Measurements from ENCODE around the gene AOAH.

The AOAH gene

DNA sequence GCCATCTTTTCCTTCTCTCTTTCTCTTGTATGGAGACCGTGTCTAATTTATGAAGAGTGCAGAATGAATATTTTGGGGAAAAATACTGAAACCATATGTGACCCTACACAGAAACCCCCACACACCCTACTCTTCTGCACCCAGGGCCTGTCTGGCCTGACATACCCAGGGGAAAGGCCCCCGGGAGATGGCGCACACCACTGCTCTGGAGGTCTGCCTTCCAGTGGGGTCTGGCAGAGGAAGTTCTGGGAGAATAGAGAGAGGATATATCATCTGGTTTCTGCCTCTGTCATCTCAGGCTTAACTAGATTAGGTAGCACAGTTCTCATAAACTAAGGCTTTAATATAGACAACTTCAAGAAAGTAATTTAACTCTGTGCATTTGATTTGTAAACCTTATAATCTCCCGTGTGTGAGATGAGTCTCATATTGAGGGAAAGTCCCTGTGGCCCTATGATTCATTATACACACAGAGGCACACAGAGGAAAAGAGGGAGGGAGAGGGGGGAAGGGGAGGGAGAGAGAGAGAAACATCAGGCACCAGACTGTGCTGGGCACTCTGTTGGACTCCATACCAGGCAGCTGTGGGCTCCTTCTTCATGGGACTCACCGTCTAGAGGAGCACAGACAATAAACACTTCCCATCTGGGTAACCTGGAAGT is 123.3 kb downstream of the AOAH start:
- DNase-seq (ENCODE audit: low read depth), result peak; percentile 46

DNA sequence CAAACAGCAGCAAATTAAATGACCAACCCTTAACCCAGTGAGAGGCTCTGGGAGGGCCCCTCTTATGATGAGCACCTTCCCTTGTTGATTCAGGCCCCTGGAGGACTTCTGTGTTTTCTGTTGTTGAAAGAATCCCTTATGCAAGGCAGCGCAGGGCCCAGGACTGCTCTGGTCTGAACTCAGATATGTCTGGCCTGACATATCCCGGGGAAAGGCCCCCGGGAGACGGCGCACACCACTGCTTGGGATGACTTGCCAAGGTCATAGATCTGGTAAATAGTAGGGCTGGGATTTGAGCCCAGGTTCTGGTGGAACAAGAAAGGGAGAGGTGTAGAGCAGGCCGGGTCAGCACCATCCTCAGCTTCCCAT is 124.0 kb downstream of the AOAH start:
- DNase-seq (ENCODE audit: low read depth), result no peak

DNA sequence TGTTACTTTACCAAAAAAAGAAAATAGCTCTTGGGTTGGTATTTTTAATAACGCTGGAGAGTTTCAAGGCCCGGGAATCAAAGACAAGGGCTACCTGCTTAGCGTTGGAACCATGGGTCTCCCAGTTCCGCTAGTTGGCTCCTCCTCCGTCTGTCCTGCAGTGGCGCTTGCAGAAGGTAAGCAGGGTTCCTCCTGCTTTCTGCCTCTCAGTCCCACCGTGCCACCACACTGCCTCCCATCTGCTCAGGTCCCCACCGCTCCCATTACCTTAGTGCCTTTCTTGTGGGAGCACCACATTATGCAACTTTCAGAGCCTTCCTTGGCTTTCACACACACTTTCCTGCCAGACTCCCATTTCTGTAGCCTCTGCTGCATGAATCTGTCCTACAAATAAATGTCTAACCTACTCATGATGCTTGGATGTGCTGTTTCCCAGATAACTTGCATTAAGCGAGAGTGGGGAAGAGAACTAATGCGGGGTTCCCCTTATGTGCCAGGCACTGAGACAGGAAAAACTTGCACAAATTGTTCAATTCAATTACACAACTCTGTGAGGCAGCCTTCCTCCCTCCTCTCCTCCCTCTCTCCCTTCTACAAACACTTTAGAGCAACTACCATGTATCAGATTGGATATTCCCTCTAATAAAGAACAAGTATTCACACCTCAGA is 124.5 kb downstream of the AOAH start:
- no peak for DNase-seq (ENCODE audit: low read depth)

DNA sequence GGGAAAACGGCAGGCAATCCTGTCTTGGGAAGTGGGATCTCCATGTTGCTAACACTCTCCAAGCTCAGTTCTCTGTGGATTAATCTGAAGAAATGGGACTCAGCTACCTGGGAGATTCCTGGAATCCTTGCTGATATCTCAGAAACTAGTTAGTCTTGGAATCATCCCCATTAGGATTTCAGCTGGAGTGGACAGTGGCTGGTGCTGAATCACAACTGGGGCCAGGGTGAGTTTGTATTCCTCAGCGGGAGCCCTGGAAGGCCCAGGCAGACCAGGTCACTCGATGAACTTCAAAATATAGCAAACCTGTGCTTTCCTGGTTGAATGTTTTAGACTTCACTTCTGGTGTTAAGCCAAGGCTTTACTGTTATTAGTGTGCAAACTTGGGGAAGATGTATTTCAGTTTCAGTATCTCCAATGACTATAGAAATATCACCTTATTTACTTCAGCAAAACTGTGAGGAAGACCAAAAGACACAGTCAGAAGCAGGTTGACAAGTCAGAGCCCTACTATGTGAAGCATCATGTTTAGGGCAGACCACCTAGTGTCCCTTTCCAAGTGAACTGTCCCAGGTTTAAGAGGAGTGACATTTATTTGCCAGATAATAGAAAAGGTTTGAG is 126.1 kb downstream of the AOAH start:
- peak; percentile 24 for DNase-seq (ENCODE audit: low read depth)

DNA sequence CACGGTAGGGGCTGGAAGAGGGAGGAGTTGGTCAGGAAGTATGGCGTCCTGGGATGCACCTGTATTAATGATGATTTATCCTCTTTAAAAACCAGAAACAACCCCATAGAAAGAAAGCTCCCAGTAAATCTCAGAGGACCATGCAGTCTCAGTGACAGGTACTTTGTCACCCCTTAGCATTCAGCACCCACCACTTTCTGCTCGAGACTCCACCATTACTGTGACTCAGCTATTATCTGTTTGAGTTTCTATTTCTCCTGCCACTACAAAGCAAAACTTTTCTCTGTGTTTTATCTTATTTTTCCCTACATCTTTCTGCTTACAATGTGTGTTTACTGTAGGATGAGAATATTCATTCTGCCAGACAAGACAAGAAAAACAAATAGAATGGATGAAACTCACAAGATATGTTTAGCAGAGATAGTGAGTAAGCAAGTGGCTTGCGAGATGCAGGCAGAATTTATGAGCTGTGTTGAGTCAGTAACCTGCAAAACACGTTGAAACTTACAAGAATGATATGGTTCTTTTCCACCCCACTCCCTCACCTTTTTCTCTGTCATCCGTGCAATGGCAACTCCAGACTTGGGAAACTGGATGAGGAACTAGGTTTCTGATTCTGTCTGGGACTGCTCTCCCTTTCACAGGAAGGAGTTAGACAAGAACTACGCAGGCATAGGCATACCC is 127.1 kb downstream of the AOAH start:
- peak; percentile 64 for DNase-seq (ENCODE audit: low read depth)

DNA sequence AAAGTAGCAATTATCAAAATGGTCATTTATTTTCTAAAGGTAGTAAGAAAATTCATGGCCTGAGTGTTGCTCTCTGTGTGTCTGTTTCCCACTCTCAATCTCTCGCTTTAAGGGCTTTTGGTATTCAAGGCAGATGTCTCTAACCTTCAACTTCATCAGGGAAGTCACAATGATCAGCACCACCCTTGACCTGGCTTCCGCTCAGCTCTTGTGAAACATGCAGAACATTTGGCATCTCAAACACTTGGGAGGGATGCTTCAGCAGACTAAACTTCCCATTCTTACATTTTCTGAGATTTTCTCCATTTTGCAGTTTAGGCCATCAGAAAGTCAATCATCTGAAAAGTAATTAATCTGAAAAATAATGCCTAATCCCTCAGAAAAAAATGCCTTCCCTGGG is 129.8 kb downstream of the AOAH start:
- DNase-seq (ENCODE audit: low read depth), result no peak

DNA sequence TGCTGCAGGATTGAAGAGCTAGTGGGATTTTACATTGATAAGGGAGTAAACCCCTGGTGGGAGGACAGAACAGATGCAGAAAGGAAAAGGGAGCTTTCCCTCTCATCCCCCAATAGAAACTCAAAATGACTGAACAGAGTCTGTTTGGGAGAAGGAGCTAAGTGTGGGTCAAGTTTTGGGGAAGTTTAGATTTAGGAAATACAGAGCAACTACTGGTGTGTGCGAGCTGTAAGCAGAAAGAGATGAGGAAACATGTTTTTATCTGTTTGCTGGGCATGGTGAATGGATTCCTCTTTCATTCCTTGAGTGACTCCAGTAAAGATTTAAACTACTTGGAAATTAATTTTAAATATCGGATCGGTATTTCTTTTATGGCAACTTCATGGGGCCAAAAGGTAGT is 132.7 kb downstream of the AOAH start:
- DNase-seq (ENCODE audit: low read depth), result no peak

DNA sequence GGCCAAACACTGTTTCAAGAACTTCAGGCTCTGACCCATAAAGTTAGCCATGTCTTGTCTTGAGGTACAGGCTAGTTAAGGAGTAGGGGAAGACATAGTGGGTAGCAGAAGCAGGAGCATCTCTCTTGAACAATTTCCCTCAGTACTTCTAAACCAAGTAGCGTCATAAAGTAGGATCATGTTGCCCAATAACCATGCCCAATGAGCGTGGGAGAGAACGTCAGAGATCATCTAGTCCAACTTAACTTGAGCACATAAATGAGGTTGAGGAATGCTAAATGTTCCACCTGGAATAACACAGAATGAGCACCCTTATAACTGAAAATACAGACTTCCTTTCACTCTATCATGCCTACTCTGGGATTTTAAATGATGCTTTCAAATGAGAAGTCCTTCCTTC is 134.9 kb downstream of the AOAH start:
- no peak for DNase-seq (ENCODE audit: low read depth)

DNA sequence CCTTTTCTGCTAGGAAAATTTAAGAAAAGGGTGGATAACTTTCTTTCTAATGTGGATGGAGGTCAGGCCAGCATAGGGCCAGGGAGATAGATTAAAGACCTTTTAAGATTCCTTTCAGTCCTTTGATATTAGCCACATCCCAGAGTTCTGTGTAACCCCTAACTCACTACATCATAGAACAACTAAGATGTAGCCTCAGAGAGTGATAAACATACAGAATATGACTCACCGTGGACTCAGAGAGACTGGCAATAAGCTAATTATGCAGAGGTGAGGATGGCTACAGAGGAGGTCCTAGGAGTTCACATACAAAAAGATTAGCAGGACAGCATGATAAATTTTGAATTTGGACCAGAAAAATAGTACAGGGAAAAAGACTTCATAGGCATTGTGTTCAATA is 141.0 kb downstream of the AOAH start:
- DNase-seq (ENCODE audit: low read depth), result peak; percentile 67

DNA sequence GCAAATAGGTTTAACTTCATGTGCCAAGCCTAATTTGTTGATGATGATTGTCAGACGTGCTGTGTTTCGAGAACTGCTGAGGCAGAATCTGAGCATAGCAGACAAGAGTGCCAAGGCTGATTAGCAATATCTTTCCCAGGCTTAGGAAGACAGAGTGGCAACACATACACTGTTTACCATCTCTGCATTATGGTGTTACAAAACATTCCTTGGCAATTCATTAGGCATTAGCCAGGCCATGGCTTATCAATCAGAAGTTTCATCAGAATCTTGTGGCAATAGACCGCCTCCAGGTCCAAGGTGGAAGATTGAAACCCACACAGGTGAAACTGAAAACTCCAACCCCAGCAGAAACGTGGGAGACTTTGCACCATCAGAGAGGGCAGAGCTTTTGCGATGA is 148.5 kb downstream of the AOAH start:
- no peak for DNase-seq (ENCODE audit: low read depth)

DNA sequence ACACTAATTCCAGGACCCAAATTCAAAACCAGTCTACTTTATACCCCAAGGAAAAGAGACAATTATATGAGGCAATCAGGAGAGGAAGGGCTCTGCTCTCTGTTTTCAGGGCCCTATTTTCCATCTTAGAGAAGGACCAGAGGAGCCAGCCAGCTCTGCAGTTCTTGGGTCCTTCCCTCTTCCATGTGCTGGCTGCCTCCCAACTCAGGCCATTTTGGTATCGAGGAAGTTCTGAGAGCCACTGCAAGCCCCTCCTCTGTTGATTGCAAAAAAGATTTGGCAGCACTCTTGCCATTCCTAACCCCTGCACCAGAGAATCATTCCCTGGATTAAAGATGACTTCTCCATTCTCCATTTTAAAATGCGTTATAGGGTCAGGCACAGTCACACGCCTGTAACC is 151.2 kb downstream of the AOAH start:
- no peak for DNase-seq (ENCODE audit: low read depth)

DNA sequence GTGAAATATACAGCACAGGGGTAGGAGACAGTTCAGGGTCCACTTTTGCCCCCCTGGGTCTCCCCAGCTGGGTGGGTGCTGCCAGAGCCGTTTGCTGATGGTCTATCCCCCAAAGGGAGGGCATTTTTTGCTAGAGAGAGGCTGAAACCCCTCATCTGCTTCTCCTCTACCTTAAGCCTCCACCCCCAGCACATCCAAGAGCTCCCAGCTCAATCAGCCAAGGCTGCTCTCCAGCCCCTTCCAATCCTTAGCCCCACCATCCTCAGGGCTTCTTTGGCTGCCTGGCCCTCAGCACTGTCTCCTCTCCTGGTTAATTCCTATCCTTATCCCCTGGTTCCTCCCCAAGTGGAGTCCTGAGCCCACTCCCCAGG is 153.1 kb downstream of the AOAH start:
- no peak for DNase-seq (ENCODE audit: low read depth)

DNA sequence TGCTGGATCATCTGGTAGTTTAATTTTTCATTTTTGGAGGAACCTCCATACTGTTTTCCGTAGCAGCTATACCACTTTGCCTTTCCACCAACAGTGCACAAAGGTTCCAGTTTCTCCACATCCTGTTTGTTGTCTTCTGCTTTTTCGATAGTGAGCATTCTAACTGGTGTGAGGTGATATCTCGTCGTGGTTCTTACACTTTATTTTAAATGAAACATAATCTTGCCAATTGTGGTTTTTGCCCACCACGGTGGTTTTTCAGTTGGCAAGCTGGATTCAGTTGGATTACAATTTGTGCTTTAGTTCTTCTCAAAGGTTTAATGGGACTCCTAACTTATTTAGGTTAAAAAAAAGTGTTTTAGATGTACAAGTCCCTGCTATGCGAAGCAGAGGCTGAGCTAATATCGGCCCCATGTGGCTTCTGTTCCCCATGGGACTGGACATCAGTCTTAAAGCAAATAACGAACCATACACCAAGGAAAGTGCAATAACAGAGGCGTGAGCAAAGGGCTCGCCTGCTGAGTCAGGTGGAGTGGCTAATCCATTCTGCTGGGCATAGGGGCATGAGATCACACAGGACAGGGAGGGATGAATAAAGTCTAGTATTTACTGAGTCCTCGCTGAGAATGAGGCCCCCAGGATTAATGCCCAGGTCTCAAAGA is 153.6 kb downstream of the AOAH start:
- DNase-seq (ENCODE audit: low read depth), result no peak

DNA sequence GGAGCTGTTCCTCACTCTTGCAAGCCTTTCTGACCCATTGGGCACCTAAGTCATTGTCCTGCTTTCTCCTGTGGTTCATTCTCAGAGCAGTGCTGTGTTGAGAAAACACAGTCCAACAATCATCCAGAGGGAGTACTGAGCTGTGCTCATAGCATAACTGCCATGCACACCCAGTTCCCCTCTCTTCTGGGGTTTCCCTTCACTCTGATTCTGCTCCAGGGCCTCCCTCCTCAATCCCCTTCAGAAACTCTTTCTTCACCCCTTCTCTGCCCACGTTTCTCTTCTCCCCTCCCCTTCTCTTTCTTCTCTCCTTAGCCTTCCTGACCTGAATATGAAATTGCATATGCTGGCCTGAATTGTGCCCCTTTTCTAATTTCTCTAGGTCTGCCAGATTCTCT is 155.8 kb downstream of the AOAH start:
- no peak for DNase-seq (ENCODE audit: low read depth)

DNA sequence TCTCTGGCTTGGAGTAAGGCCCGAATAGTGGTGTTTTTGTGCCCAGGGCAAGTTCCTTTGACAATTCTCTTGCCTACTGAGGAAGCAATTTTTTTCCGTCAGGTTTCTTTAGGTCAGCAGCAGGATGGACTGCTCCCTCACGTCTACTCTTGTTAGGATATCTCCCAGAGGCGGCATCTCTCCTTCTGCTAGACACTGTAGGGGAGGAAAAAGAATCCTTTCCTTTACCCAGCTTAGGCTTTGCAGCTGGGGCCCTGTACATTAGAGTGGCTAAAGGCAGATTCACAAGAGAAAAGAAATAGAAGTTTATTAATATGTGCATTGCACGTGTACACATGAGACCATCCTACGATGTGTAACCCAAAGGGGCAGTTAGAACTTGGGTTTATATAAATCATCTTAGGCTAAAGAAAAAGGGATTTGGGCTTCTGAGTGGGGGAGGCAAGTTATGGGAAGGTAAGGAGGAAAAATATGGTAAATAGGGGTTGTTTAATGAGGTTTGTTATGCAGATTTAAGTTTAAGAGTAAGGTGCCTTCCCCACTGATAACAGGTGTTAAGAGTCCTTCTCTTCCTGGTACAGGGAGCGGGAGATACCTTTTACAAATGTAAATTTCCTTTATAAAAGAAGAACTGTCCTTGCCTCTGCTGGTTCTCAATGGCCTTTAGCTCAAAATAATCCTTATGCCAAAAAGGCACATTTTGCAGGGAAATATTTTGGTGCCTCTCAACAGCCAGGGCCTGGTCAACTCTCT is 156.4 kb downstream of the AOAH start:
- no peak for DNase-seq (ENCODE audit: low read depth)

DNA sequence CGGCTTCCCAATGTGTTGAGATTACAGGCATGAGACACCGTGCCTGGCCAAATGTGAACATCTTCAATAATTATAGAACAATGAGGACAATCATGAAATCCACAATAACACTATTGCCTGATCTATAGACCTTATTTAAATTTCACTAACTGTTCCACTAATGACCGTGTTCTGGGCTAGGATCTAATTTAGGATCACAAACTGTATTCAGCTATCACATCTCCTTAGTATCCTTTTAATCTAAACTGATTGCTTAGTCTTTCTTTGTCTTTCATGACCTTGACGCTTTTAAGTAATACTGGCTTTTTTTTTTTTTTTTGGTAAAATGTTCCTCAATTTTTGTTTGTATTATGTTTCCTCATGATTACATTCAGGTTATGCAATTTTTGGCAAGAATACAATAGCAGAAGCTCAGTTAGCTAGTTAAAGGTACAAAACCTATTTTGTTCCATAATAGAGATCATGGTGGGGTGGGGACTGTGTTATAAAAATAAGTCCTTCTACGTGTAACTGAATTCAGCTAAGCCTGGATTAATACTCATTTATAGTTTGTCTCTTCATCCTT is 158.4 kb downstream of the AOAH start:
- DNase-seq (ENCODE audit: low read depth), result peak; percentile 58

DNA sequence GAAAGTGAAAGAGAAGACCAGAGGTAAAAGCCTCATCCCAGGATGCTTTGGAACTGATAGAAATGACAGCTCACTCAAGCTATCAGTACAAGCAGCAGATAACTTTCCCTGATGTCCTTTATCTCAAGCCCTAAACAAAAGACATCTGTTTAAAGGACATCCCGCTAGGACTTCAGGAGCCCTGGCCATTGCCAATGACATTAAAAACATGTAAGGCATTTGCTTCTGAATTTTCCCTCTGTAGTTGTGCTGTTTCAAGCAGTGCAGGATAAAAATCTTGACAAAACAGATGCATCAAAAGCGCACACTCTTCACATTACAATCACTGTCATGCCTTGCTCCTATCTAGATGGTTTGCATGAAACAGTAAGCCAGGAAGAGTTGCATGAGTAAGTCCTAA is 159.8 kb downstream of the AOAH start:
- DNase-seq (ENCODE audit: low read depth), result no peak

DNA sequence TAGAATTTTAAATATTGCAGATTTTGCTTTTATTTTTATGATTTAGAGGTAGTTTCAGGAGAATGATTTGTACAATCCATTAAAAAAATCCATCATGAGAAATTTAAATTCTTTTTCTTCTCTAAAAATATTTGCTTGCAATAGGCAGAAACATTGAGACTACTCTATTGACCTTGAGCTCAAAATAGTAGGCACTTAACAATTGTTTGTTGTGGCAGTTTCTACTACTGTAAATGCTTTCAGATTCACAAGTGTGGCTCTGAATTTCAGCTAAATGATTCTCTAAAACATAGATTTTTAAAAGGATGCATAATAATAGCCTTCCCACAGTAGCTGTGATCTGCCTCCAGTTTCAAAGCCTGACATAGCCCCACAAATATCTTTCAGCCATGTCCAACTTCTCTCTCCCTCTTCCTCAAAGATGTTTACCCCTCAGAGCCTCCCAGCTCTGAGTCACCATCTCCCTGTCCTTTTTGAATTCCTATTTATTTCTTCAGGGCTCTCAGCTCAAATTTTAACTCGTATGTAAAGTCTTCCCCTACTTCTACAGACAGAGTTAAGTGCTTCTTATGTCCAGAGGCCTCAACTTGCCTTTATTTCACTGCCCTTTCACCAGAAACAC is 160.5 kb downstream of the AOAH start:
- peak; percentile 47 for DNase-seq (ENCODE audit: low read depth)

DNA sequence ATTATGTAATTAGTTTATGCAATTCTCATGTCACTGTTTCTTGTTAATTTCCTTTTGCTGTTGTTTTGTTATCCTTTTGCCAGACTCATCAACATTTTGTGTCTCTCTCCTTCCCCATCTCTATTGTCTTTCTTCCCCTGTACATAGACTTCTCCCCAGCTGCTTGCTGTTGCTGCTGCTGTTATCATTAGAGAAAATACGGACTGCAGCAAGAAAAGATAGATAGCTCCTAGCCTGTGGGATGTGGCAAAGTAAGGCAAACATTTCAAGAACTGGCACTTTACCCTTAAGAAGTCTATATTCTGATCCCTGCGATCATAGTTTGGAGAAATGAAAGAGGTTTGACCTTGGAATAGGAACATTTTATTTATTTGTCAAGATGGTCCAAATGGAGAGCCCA is 162.2 kb downstream of the AOAH start:
- DNase-seq (ENCODE audit: low read depth), result no peak

DNA sequence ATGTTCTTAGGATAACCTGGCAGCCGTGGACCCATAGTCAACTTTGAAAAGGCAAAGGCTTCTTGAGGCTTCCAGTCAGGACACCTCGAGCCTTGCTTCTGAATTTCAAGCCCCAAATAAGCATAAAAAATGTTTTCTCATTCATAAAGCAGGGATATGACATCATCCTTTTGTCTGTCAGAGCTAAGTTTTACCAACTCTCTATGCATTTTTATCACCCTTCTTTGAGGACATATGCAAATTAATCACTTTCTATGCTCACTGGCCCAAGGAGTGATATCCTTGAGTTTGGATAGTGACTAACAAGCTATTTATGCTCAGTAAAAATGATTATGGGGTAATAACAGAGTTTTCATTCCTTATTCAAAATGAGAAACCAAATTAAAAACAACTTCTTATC is 175.3 kb downstream of the AOAH start:
- no peak for DNase-seq (ENCODE audit: low read depth)

DNA sequence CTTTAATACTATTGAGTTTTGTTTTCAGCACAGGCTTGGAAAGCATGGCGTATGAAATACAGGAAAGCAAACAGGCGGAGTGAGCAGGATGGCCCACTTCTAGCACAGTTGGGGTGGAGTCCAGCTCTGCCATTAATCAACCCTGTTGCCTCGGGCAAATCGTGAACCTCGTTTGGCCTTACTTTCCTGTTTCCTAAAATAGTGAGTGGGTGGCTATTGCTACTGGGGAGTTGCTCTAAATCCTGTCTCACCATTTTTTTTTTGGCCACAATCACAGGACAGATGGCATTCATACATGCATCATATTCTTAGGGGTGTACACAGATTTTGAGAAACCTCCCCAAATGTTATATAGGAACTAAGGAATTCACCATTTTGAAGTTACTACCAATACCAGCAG is 176.9 kb downstream of the AOAH start:
- DNase-seq (ENCODE audit: low read depth), result no peak
